DMS53 treated with DMSO at 0.1 percent for 48 hours (cell line): ENCODE measurements around the gene NTN3.

Experiments used
- DNase-seq: peaks from one replicate; lab custom pipeline; 2025; ENCODE audit not compliant: unreplicated experiment; lab: John Stamatoyannopoulos, UW

The NTN3 gene

DNA sequence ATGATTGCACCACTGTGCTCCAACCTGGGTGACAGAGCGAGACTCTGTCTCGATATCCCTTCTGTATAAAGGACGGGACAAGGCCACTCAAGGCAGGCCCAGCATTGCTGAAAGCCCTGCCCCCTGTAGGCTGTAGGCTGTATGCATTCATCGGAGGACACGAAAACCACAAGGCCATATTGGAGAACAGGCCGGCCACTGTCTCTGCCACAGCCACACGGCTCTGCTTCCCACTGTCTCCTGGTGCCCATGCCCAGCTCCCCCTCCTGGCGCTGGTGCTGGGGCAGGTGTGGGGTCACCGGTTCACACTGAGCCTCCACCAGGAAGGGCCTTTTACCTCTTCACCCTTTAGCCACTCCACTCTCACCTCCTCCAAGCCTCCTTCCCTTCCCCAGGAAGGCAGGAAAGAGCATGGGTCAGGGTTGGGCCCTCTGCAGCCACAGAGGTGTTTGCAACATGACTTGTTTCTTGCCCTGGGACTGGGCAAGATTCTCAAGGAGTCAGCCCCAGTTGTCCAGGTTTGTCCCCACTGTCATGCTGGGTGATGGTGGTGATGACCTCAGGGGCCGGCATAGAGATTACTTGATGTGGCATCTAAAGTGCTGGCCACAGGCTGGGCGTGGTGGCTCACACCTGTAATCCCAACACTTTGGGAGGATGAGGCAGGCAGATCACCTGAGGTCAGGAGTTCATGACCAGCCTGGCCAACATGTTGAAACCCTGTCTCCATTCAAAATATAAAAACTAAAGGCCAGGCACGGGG is 5.3 kb upstream of the NTN3 start:
- no peak for DNase-seq

DNA sequence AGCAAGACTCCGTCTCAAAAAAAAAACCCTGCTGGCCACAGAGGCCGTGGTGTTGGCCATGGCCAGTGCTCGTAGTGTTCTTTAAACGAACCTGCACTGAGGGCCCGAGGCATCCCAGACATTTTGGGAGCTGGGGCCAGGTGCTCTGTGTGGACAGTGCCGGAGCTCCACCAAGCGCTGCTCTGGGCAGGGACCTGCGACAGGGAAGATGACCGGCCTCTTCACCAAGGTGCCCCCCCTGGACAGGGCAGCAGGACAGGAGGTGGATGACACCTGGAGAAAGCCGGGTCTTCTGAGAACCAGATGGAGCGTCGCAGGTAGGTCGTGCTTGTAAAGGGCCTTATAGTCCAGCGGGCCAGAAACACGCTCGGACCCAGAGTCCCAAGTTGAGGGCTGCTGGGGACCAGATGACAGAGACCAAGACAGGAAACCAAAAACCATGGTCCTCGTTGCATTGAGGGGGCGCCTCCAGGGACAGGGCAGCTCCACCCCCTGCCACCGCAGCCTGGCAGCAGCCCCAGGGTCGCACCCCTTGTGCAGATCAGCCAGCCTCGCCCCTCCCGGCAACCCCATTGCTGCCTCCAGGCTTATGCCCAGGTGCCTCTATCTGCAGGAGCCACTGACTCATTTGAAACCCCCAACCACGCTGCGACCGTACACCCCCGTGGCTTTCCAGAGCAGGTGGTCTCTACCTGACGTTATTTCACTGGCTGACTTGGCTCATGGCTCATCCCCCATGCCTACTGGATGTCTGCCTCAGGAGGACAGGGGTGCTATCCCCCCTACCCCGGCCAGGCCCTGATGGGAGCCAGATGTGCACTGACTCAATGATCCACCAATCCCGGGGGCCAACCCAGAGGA is 4.2 kb upstream of the NTN3 start:
- no peak for DNase-seq

DNA sequence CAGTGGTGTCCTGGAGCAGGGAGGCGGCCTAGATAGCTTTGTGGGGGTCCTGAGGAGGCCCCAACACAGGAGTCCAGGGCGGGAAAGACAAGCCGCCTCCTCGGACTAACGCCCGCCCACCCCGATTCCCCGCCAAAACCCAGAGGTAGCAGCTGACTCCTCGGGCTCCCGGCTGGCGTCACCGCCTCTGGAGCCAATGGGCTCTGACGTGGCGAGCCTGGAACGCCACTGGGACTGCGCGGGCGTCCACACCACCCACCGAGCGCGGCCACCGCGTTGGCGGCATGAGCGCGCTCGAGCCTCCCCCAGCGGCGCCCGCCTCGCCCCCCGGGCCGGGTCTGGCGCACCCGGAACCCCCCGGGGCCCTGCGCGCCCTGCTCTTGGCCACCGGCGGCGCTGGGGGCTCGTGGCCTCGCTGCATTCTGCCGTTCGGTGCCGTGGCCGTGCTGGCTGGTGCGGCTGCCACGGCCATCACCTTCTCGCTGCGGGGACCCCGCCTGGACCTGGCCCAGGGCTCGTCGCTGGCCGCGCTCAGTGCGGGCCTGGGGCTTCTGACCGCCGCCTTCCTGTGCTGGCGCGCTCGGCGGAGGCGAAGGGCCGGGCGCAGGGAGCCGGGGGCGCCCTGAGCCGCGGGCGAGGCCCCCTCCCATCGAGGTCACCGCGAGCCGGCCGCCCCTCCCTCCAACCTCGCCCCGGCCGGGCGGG is 3.4 kb upstream of the NTN3 start:
- peak; percentile 18 for DNase-seq

DNA sequence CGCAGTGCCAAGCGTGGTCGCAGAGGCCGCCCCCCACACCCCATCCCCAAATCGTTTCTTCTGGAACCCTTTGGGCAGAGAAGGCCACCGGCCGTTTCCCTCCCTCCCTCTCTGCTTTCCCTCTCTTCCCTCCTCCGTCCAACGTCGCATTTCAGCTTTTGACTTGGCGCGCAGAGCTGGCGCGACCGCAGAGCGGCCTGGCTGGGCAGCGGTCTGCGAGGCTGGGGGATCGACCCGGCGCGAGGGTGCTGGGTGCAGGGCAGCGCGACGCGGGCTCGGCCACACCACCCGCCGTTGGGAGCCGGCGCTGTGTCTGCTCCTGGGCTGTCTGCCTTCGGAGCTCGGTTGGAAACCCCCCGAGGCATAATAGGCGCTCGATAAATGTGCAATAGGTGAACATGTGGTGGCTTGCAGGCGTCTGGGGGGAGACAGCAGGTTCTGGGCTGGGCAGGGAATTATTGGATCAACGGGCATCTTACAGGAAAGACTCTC is 2.8 kb upstream of the NTN3 start:
- DNase-seq = no peak

DNA sequence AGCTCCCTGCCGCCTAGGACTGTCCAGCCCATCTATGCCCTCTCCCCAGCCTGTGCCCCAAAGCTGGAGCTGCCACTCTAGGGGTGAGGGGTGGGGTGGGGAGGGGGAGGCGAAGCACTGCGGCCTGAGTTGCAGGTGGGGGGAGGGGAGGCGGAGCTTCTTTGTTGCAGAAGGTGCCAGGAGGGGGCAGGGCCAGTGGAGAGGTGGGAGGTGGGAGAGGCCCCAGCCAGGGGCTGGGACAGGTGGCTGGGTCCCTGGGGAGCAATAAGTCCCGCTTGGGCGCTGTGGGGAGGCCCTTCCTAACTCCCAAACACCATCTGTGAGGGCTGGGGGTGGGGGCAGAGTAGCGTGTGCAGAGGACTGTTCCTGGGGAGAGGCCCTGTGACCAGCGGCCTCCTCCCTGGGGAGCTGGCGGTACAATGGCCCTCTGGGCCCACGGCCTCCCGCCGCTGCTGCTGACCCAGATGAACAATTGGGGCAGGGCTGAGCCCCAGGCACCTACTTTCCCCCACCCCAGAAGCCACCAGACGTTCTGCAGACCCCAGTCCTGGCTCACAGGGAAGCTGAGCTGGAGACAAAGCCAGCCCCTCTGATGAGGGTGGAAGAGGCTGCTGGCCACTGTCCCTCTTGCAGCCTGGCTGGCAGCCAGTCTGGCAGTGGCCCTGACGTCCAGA is 2.2 kb upstream of the NTN3 start:
- DNase-seq = no peak

DNA sequence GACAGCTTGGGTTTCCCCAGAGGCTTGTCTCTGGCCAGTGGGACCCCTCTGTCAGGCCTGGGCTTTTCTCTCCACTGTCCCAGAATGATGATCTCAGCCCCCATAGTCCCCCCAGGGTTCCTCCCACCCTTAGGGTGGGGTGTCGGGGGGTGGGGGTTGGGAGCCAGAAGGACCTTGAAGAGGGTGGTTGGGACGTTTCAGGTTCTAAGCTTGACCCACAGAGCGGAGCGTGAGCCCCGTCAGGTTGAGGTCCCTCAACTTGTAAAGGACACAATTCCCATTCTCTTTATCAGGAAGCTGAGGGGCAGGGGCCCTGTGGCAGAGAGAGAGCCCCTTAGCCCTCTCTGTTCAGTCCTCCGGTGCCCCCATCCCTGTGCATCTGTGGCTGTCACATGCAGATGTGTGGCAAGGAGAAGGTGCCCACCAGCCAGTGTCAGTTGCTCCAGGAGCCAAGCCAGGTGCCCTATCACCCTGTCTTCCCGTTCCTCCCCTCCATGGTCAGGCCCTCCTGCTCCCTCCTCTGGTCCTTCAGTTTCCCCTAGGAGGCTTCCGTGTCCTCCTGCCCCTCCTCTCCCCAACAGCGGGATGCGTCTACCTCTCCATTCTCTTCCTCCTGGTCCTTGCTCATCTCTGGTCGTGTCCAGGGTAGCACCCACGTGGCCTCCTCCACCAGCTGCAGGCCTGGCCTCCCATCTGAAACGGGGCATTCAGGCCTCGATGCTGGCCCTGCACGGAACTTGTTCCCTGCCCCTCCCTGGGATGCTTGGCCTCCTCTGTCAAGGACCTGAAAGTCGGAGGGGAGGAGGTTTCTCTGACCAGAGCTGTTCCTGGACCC is 1.5 kb upstream of the NTN3 start:
- no peak for DNase-seq

DNA sequence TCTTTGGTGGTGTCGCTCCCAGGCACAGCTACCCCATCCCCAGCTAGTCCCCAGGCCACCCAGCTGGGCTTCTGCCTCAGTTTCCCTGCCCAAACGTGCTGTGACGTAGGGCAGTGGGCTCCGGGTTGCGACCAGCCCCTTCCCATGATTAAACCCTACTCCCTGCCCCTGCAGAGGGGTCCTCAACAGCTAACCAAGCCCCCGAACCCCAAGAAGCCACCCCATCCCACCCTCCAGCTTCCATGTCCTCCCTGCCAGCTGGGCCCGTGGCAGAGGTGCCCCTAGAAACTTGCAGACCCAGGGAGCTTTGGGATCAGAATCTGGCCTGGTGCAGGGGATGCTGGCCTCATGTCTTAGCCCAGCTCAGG is 879 bp upstream of the NTN3 start:
- no peak for DNase-seq

DNA sequence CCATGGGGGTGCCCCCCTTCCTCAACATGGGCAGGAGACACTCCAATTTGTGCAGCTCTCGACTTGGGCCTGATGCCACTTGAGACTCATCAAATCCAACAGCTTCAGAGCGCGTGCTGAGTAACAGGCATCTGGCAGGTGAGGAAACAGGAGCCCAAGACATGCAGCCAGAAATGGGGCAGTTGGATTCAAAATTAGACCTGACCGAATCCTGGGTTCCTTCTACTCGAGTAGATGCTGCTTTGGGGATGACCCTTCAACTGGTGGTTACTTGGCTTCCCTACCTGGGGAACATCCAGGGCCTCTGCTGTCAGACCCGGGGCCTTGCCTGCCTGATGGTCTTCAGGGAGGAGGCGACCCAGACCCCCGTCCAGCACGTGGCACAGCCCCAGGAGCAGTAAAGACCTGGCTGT is 488 bp upstream of the NTN3 start:
- DNase-seq = no peak

DNA sequence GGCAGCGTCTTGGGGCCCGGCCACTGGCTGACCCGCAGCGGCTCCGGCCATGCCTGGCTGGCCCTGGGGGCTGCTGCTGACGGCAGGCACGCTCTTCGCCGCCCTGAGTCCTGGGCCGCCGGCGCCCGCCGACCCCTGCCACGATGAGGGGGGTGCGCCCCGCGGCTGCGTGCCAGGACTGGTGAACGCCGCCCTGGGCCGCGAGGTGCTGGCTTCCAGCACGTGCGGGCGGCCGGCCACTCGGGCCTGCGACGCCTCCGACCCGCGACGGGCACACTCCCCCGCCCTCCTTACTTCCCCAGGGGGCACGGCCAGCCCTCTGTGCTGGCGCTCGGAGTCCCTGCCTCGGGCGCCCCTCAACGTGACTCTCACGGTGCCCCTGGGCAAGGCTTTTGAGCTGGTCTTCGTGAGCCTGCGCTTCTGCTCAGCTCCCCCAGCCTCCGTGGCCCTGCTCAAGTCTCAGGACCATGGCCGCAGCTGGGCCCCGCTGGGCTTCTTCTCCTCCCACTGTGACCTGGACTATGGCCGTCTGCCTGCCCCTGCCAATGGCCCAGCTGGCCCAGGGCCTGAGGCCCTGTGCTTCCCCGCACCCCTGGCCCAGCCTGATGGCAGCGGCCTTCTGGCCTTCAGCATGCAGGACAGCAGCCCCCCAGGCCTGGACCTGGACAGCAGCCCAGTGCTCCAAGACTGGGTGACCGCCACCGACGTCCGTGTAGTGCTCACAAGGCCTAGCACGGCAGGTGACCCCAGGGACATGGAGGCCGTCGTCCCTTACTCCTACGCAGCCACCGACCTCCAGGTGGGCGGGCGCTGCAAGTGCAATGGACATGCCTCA is 773 bp downstream of the NTN3 start:
- DNase-seq = no peak

DNA sequence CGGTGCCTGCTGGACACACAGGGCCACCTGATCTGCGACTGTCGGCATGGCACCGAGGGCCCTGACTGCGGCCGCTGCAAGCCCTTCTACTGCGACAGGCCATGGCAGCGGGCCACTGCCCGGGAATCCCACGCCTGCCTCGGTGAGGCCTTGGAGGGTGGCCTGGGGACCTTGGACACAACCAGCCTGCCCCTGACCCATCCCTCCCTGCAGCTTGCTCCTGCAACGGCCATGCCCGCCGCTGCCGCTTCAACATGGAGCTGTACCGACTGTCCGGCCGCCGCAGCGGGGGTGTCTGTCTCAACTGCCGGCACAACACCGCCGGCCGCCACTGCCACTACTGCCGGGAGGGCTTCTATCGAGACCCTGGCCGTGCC is 1.4 kb downstream of the NTN3 start:
- DNase-seq = no peak

DNA sequence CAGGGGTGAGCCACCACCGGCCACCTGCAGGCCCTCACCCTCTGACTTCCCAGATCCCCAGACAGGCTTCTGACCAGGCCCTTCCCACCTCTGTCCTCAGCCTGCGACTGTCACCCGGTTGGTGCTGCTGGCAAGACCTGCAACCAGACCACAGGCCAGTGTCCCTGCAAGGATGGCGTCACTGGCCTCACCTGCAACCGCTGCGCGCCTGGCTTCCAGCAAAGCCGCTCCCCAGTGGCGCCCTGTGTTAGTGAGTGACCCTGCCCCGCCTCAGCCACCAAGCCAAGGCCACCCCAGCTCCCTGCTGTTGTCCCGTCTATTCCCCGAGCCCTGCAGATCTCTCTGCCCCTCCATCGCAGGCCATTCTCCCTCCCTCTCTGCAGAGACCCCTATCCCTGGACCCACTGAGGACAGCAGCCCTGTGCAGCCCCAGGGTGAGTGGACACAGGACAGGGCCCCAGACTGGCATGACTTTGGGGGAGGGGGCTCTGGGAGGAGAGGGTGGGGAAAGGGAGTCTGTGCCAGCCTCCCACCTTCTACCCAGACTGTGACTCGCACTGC is 1.9 kb downstream of the NTN3 start:
- DNase-seq = no peak

DNA sequence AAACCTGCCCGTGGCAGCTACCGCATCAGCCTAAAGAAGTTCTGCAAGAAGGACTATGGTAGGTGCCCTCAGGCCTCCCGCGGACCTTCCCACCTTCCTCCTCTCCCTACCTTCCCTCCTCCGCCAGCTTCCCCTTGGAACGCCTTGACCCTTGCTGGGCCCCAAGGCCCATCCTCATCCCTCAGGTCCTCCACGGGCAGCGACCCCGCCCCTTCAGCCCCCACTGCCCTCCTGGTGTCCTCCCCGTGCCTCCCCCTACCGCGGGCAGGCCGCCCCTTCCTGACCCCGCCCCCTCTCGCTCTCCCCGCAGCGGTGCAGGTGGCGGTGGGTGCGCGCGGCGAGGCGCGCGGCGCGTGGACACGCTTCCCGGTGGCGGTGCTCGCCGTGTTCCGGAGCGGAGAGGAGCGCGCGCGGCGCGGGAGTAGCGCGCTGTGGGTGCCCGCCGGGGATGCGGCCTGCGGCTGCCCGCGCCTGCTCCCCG is 2.4 kb downstream of the NTN3 start:
- DNase-seq = peak; percentile 16

DNA sequence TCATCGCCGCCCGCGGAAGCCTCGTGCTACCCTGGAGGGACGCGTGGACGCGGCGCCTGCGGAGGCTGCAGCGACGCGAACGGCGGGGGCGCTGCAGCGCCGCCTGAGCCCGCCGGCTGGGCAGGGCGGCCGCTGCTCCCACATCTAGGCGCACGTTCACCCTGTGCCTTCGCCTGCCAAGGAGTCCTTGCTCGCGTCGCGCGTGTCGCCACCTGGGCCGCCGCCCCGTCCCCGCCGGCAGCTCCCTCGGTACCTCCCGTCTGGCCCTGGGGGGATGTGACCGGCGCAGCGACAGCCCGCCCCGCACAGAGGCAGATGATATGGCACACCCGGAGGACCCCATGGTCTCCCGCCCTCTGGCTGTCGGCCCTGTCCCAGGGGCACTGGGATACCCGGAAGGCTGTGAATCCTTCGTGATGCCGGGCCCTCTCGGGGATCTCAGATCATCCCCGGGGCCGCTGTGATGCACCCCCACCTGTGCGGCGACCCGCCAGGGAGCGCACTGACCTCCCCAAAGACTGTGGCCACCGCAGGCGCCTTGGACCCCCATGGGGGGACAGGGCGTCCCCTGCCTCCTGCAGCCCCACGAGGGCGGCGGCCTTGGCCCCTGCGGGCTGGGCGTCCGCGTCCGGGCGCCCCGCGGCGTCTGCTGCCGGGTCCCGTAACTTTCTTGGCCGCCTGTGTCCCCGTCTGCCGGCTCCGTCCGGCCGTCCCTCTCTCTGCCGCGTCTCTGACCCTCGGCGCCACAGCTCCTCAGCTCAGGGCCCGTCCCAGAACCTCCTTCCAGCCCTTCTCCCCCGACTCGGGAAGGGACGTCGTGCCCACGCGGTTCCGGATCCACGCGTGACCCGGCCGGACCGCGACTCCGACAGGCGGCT is 3.1 kb downstream of the NTN3 start:
- DNase-seq = peak; percentile 17

DNA sequence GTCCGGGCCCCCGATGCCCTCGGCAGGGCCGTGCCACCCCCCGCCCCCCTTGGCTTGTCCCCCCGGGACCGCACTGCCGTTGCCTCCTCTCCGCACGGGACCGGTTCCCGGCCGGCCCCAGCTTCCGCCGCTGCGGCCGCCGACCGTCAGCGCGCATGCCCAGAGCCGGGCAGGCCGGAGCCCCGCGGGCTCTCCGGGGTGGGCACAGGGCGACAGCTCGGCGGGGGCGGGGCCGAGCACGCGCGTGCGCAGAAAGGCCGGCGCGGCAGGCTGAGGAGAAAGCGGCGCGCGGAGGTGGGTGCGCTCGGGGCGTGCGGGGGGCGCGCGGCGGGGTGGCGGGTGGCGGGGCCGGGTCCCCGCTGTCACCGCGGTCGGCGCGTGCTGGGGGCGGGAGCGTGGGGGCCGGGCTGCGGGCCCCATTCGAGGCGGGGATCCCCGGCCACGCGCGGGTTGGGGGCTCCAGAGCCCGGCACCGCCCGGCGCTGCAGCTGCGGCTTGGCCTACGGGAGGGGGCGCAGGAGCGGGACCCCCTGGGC is 3.8 kb downstream of the NTN3 start, which contains the start of gene TBC1D24:
Gene TBC1D24, plus strand, starts transcription at position 251 of the 536 bp plus-strand sequence. CDS start 21,022 bp downstream, outside the sequence.
- DNase-seq = peak; percentile 30

DNA sequence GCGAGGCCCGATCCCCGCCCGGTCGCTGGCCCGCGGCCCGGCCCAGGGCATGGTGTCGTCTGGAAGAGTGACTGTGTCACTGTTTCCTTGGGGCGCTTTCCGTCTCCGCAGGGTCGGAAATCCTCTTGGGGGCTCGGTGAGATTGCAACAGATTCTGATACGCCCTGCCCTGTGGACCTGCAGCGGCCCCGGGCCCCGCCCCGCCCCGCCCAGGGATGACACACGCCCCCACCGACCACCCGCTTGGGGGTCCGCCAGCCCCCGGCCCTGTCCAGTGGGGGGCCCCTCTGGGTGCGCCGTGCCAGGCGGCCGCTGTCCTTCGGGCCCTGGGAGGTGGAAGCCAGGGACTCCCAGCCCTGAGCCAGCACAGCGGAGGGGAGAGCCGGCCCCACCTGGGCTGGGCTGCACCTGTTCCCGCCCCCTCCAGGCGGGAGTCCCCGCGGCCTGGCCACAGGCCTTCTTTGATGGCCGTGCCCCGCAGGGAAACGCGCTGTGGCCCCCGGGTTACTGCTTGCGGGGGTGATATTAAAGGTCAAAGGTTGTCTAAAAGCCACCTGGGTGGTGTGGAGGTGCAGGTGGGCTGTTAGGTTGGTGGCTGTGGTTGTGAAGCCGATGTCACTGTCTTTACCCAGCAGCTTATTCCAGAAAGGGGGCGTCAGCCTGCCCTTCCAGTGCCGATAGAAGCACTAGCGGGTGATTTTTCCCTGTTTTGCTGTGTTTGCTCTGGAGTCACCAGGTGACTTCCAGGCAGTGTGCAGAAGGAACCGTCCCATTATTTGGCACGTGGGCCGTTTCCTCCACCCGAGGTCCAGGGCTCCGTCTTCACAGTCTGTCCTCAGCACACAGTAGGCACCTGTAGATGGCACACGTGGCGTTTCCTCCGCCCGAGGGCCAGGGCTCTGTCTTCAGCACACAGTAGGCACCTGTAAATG is 4.6 kb downstream of the NTN3 start:
- DNase-seq = no peak

DNA sequence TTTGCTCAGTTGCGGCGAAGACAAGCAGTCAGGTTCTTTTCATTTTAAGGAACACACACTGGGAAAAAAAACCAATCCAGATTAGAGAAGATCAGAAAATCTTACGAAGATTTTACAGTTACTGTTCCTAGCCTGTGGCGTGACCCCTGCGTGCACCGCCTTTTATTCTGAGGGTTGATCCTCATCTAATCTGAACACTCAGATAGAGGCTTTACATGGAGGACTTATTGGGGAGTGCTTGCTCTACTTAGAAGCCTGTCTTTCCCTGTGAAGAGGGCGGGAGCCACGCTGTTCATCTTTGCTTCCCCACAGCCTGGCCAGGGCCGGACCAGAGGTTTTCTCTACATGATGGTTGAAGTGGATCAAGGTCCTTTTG is 5.2 kb downstream of the NTN3 start:
- DNase-seq = no peak
